ENCODE measurements around the gene NT5C. TPM values are rescaled to one million over a fixed set of nuclear protein-coding genes. Genes with fewer than 3 reads are reported as not detected.
"Not testable (repeated sequence)": the region's sequence is repeated elsewhere in the genome, so short reads cannot be mapped to it uniquely, and the experiment has no call there.

Gene NT5C
- total RNA-seq, 4 donors from 2014 or later, result 62.8 to 111 (median 68.0) TPM

GRCh38 chr17:75142236-75142971 is 10.9 kb upstream of the NT5C start:
- no peak for ATAC-seq
- no peaks in the 10 kb centered on the region for H3K27me3 ChIP-seq
- no peak overlapping the region for H3K27ac ChIP-seq
- DNase-seq, result no peak
- intact Hi-C loops (cut with DNase I; ENCODE audit: low total_unique reads) (no loop called here), in situ Hi-C loops (cut with MboI; ENCODE audit: low sequenced_read_pairs in 4 of 4) (no loop called here)
- H3K4me1 ChIP-seq, result peaks cover 0 to 15% of the 10 kb centered on the region in 2 donors
- H3K4me3 ChIP-seq, result no peak overlapping the region
- TF ChIP-seq POLR2A (IDR thresholded peaks at IDR 0.05) (no peak), CTCF (IDR thresholded peaks at IDR 0.05 in 4 of 5, conservative IDR thresholded peaks at IDR 0.05 in 1 of 5) (no peak)
- peaks cover 0 to 22% of the 10 kb centered on the region in 2 donors for H3K36me3 ChIP-seq
- no peaks in the 10 kb centered on the region for H3K9me3 ChIP-seq

GRCh38 chr17:75138519-75138918 is 7.0 kb upstream of the NT5C start:
- H3K27ac ChIP-seq, result peak overlapping the region; percentile 17 to 62 (median 44)
- intact Hi-C loops (cut with DNase I; ENCODE audit: low total_unique reads) (no loop called here), in situ Hi-C loops (cut with MboI; ENCODE audit: low sequenced_read_pairs in 4 of 4) (no loop called here)
- H3K36me3 ChIP-seq, result no peaks in the 10 kb centered on the region
- TF ChIP-seq CTCF (IDR thresholded peaks at IDR 0.05 in 4 of 5, conservative IDR thresholded peaks at IDR 0.05 in 1 of 5) (no peak), POLR2A (IDR thresholded peaks at IDR 0.05) (no peak)
- no peaks in the 10 kb centered on the region for H3K27me3 ChIP-seq
- H3K9me3 ChIP-seq, result no peaks in the 10 kb centered on the region
- ATAC-seq (peak; percentile 90 to 94), DNase-seq (peak in 1 of 2 donors; percentile 81)
- no peak overlapping the region for H3K4me3 ChIP-seq
- peaks cover 0 to 15% of the 10 kb centered on the region in 2 donors for H3K4me1 ChIP-seq

- H3K4me3 ChIP-seq; DNase-seq; H3K36me3 ChIP-seq; H3K9me3 ChIP-seq; ATAC-seq; intact Hi-C loops (cut with DNase I; ENCODE audit: low total_unique reads); in situ Hi-C loops (cut with MboI; ENCODE audit: low sequenced_read_pairs in 4 of 4); H3K27me3 ChIP-seq: not testable (repeated sequence)
- peaks cover 0 to 15% of the 10 kb centered on the region in 2 donors for H3K4me1 ChIP-seq
- peak overlapping the region in 3 of 4 donors; percentile 17 to 62 (median 56) for H3K27ac ChIP-seq
Measured at GRCh38 chr17:75137762-75138161, 6.2 kb upstream of the NT5C start.

GRCh38 chr17:75135946-75136345 is 4.4 kb upstream of the NT5C start:
- Histone ChIP-seq H3K9me3 (no peaks in the 10 kb centered on the region), H3K4me1 (peaks cover under 1 to 15% of the 10 kb centered on the region in 2 donors), H3K36me3 (no peaks in the 10 kb centered on the region), H3K27ac (peak overlapping the region in 2 of 4 donors; percentile 6 to 53), H3K27me3 (no peaks in the 10 kb centered on the region), H3K4me3 (no peak overlapping the region)
- TF ChIP-seq CTCF (IDR thresholded peaks at IDR 0.05 in 4 of 5, conservative IDR thresholded peaks at IDR 0.05 in 1 of 5) (no peak), POLR2A (IDR thresholded peaks at IDR 0.05) (no peak)
- intact Hi-C loops (cut with DNase I; ENCODE audit: low total_unique reads) (no loop called here), in situ Hi-C loops (cut with MboI; ENCODE audit: low sequenced_read_pairs in 4 of 4) (no loop called here)
- no peak for DNase-seq
- ATAC-seq, result no peak

- peaks cover 5 to 15% of the 10 kb centered on the region in 2 donors for H3K4me1 ChIP-seq
- H3K9me3 ChIP-seq, result no peaks in the 10 kb centered on the region
- ATAC-seq (no peak), DNase-seq (no peak)
- intact Hi-C loops (cut with DNase I; ENCODE audit: low total_unique reads) (no loop called here), in situ Hi-C loops (cut with MboI; ENCODE audit: low sequenced_read_pairs in 4 of 4) (no loop called here)
- TF ChIP-seq POLR2A (IDR thresholded peaks at IDR 0.05) (no peak), CTCF (IDR thresholded peaks at IDR 0.05 in 4 of 5, conservative IDR thresholded peaks at IDR 0.05 in 1 of 5) (no peak)
- H3K36me3 ChIP-seq, result no peaks in the 10 kb centered on the region
- H3K4me3 ChIP-seq, result no peak overlapping the region
- no peak overlapping the region for H3K27ac ChIP-seq
- H3K27me3 ChIP-seq, result no peaks in the 10 kb centered on the region
Measured at GRCh38 chr17:75135452-75135851, 3.9 kb upstream of the NT5C start.

- H3K27ac ChIP-seq; ATAC-seq; H3K4me3 ChIP-seq; H3K36me3 ChIP-seq; in situ Hi-C loops (cut with MboI; ENCODE audit: low sequenced_read_pairs in 4 of 4); H3K9me3 ChIP-seq; H3K27me3 ChIP-seq; H3K4me1 ChIP-seq; DNase-seq: not testable (repeated sequence)
- intact Hi-C loops (cut with DNase I; ENCODE audit: low total_unique reads), result loop anchor here (5.0 kb wide), 1 partner anchor 49 kb away; the partner anchor contains the start of gene SUMO2
Measured at GRCh38 chr17:75133607-75134347, 2.2 kb upstream of the NT5C start.

Data from gastrocnemius medialis (tissue), 4 donors.